ENCODE results near the gene SCN3A.

Gene SCN3A

GRCh38 chr2:165078913-165079312, 124.9 kb downstream of the SCN3A start:
- no peak for DNase-seq (ENCODE audit: low spot score)
- TF ChIP-seq CTCF (IDR thresholded peaks at IDR 0.05; ENCODE audit: extremely low read depth, missing control alignments) = no peak

- DNase-seq (ENCODE audit: low spot score) = no peak
- no peak for TF ChIP-seq CTCF (IDR thresholded peaks at IDR 0.05; ENCODE audit: extremely low read depth, missing control alignments)
These were observed 129.0 kb downstream of the SCN3A start for GRCh38 chr2:165074884-165075283.

GRCh38 chr2:165074323-165074722, 129.5 kb downstream of the SCN3A start:
- no peak for DNase-seq (ENCODE audit: low spot score)
- no peak for TF ChIP-seq CTCF (IDR thresholded peaks at IDR 0.05; ENCODE audit: extremely low read depth, missing control alignments)

- TF ChIP-seq CTCF (IDR thresholded peaks at IDR 0.05; ENCODE audit: extremely low read depth, missing control alignments) = no peak
- no peak for DNase-seq (ENCODE audit: low spot score)
These were observed 133.8 kb downstream of the SCN3A start for GRCh38 chr2:165070076-165070475.

GRCh38 chr2:165069151-165069550, 134.7 kb downstream of the SCN3A start:
- DNase-seq (ENCODE audit: low spot score) = no peak
- no peak for TF ChIP-seq CTCF (IDR thresholded peaks at IDR 0.05; ENCODE audit: extremely low read depth, missing control alignments)

GRCh38 chr2:165068487-165068757, 135.4 kb downstream of the SCN3A start:
- TF ChIP-seq CTCF (IDR thresholded peaks at IDR 0.05; ENCODE audit: extremely low read depth, missing control alignments) = no peak
- no peak for DNase-seq (ENCODE audit: low spot score)

- no peak for DNase-seq (ENCODE audit: low spot score)
- no peak for TF ChIP-seq CTCF (IDR thresholded peaks at IDR 0.05; ENCODE audit: extremely low read depth, missing control alignments)
These were observed 136.0 kb downstream of the SCN3A start for GRCh38 chr2:165067643-165068486.
